EL (cell line): ENCODE data around the gene DNAH1.

Experiments used
- DNase-seq: peaks from one replicate; pipeline ENCODE4 v3.0.0-alpha.2; 2016

DNAH1 gene

GRCh38 chr3:52393959-52394670 lies 78.0 kb downstream of the DNAH1 start:
- no peak for DNase-seq

GRCh38 chr3:52394751-52395502 lies 78.8 kb downstream of the DNAH1 start:
- DNase-seq: no peak

GRCh38 chr3:52395503-52395865 lies 79.4 kb downstream of the DNAH1 start:
- DNase-seq: no peak

GRCh38 chr3:52396011-52396906 lies 80.1 kb downstream of the DNAH1 start:
- DNase-seq: no peak

- DNase-seq: no peak
These were observed 80.9 kb downstream of the DNAH1 start for GRCh38 chr3:52396907-52397591.

- DNase-seq: no peak
These were observed 81.7 kb downstream of the DNAH1 start for GRCh38 chr3:52397676-52398399.

GRCh38 chr3:52398670-52399081 lies 82.6 kb downstream of the DNAH1 start:
- no peak for DNase-seq

- no peak for DNase-seq
These were observed 83.0 kb downstream of the DNAH1 start for GRCh38 chr3:52399131-52399530.

- DNase-seq: no peak
These were observed 83.5 kb downstream of the DNAH1 start for GRCh38 chr3:52399593-52399992.

- no peak for DNase-seq
These were observed 84.2 kb downstream of the DNAH1 start for GRCh38 chr3:52400275-52400793.

GRCh38 chr3:52401021-52401420 lies 84.9 kb downstream of the DNAH1 start:
- no peak for DNase-seq

GRCh38 chr3:52401551-52401950 lies 85.4 kb downstream of the DNAH1 start:
- no peak for DNase-seq

GRCh38 chr3:52402101-52402521 lies 86.0 kb downstream of the DNAH1 start:
- DNase-seq: no peak

- DNase-seq: no peak
These were observed 86.7 kb downstream of the DNAH1 start for GRCh38 chr3:52402706-52403270.

GRCh38 chr3:52403271-52403841 lies 87.2 kb downstream of the DNAH1 start:
- DNase-seq: no peak

GRCh38 chr3:52403955-52404354 lies 87.8 kb downstream of the DNAH1 start:
- DNase-seq: no peak

- DNase-seq: no peak
These were observed 88.3 kb downstream of the DNAH1 start for GRCh38 chr3:52404391-52404790.

GRCh38 chr3:52405066-52405465 lies 88.9 kb downstream of the DNAH1 start:
- no peak for DNase-seq

GRCh38 chr3:52405601-52406110 lies 89.5 kb downstream of the DNAH1 start:
- DNase-seq: no peak

- no peak for DNase-seq
These were observed 90.1 kb downstream of the DNAH1 start for GRCh38 chr3:52406231-52406661.
